ENCODE measurements around the gene DNAH3.
"Not testable (repeated sequence)": the region's sequence is repeated elsewhere in the genome, so short reads cannot be mapped to it uniquely, and the experiment has no call there.

DNAH3 gene

DNA sequence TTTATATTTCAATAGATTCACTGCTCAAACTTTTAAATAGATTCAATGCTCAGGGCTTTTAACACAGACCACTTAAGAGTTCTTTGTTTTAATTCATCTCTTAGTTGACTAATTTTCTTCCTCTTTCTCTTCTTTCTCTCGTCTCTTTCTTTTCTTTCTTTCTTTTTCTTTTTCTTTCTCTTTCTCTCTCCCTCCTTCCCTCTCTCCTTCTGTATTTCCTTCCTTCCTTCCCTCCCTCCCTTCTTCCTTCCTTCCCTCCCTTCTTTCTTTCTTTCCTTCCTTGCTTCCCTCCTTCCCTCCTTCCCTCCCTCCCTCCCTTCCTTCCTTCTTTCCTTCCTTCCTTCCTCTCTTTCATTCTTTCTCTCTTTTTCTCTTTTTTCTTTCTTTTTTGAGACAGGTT, 145.6 kb downstream of the DNAH3 start:
- no peak for DNase-seq (ENCODE audit: low read depth)

DNA sequence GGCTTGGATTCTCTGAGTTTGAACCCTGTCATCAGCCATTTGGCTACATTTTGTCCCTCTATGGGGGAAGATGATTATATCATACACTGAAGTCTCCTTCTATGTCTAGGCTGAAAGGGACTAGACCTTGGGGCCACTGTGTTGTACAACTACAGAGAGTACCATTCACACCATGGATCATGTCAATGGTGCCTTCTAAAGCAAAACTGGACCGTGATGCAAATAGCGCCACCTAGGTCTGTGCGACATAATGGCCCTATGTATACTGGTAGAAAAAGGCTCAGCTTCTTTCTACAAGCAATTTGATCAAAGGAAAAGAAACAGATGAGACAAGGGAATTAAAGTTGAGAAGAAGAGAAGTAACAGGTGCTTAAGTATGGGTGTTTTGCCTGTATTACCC, 149.4 kb downstream of the DNAH3 start:
- DNase-seq (ENCODE audit: low read depth): no peak

DNA sequence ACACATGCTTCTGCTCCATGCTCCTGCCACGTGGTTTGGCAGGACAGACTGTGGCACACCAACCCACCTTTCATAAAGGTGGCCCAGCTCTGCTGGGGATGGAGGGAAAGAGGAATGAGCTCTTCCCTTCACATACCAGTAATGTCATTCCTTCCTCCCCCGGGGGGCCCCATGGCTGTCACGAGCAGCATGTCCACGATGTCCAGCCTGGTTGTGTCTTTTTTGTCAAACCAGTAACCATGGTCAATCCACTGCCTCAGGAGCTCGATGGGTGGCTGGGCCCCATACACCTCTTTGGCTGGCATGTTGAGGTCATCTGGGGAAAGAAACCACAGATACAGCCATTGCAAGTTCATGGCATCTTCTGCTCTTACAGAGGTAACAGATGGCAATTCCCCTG, 153.5 kb downstream of the DNAH3 start:
- no peak for DNase-seq (ENCODE audit: low read depth)

DNA sequence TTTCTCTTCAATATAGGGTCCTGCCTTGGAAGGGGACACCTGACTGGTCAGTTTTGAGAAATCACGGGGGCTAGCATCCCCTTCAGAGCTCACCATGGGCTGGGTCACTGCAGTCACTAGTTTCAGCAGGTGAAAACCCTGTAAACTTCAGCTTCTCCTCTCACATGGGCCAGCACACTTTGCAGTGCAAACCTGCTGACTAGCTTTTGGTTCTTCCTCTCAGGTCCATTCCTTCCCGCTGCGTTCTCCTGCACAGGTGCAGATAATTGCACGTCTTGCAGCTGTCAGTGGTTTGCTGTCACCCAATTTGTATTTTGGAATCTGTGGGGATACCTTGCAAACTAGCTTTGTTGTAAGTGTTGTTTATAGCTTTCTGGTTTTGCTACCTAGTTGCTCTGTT, 154.9 kb downstream of the DNAH3 start:
- DNase-seq (ENCODE audit: low read depth): no peak

DNA sequence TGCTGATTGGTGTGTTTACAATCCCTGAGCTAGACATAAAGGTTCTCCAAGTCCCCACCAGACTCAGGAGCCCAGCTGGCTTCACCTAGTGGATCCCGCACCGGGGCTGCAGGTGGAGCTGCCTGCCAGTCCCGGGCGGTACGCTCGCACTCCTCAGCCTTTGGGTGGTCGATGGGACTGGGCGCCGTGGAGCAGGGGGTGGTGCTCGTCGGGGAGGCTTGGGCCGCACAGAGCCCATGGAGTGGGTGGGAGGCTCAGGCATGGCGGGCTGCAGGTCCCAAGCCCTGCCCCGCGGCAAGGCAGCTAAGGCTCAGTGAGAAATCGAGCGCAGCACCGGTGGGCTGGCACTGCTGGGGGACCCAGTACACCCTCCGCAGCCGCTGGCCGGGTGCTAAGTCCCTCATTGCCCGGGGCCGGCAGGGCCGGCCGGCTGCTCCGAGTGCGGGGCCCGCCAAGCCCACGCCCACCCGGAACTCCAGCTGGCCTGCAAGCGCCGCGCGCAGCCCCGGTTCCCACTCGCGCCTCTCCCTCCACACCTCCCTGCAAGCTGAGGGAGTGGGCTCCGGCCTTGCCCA, 161.1 kb downstream of the DNAH3 start:
- DNase-seq (ENCODE audit: low read depth): not testable (repeated sequence)

DNA sequence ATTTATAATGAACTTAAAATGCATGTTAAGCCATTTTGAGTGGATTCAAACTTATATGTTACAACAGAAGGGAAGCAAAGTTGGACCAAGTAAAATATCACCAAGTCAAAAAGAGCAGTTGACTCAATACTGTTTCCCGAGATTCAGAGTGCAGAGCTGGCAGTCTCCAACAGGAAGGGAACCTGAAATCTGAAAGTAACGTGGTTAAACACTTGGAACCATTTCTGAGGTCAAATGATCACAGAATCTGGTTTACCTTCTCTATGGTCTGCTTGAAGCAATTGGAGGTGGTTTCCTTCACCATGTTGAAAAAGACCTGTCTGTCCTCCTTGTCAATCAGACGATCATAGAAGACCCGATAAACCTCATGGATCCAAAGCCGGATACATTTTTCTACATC, 163.6 kb downstream of the DNAH3 start:
- no peak for DNase-seq (ENCODE audit: low read depth)

DNA sequence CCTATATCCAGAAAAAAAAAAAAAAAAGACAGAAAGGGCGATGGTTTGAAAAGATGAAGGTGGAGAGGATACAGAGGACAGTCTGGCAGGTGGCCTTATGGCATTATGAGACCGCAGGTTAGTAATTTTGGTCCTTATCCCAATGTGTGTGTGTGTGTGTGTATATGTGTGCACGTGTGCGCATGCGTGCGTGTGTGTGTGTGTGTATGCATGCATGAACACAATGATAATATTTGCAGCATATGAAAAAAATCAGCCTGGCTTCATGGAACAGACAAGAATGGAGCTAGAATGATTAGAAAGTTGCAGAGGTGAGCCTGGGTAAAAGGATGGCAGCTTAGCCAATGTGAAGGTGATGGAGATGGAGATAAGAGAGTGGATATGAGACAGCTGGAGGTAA, 166.6 kb downstream of the DNAH3 start:
- DNase-seq (ENCODE audit: low read depth): no peak

DNA sequence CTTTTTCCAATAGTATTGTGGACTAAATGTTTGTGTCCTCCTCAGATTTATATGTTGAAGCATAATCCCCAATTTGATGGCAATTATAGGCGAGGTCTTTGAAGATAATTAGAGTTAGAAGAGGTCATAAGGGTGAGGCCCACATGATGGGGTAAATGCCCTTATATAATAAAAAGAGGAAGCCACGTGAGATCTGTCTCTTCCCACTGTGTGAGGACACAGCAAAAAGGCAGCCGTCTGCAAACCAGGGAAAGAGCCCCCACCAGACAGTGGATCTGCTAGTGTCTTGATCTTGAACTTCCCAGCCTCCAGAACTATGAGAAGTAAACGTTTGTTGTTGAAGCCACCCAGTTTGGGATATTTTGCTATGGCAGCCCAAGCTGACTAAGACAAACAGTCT, 174.1 kb downstream of the DNAH3 start:
- DNase-seq (ENCODE audit: low read depth): no peak

DNA sequence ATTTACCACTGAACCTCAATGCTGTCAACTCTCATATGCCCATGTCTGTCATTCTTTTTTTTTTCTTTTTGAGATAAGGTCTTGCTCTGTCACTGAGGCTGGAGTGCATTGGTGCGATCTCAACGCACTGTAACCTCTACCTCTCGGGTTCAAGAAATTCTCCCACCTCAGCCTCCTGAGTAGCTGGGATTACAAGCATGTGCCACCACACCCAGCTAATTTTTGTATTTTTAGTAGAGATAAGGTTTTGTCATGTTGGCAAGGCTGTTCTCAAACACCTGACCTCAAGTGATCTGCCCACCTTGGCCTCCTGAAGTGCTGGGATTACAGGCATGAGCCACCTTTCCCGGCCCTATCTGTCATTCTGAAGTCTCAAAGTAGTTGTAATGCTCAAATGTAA, 177.4 kb downstream of the DNAH3 start:
- DNase-seq (ENCODE audit: low read depth): not testable (repeated sequence)

DNA sequence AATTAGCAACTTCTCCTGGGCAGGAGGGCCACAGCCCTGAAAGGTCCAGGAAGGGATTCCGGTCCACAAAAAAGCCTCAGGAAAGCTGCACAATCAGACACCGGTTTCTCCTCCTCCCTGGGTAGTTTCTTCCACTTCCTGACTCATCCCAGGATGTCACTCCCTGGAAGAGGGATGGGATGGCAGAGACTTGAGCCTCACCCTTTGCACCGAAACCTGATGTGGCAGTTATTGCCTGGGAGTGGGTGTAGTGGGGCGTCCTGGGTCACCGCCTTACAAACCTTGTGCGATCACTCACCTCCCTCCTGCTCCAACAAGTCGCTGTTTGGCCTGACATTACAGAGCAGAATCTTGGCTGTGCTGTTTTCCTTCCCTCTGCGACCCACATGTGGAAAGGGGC, 179.2 kb downstream of the DNAH3 start:
- no peak for DNase-seq (ENCODE audit: low read depth)

DNA sequence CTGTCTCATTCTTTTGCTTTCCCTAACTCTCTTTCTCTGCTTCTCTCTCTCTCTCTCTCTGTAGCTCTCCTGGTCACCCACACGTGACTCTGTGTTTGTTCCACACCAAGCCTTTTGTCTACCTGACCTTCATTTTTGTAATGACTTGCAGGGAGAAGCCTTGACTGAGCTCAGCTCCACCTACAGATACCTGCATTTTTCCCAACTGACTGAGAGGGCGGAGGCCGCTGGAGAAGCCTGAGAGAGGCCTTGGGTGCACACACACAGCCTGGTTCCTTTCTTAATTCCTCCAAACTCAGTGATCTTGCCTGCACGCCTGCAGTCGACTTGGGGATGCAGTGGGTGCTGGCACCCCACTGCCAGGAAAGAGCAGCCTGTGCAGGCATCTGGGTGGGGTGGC, 181.3 kb downstream of the DNAH3 start:
- DNase-seq (ENCODE audit: low read depth): no peak

DNA sequence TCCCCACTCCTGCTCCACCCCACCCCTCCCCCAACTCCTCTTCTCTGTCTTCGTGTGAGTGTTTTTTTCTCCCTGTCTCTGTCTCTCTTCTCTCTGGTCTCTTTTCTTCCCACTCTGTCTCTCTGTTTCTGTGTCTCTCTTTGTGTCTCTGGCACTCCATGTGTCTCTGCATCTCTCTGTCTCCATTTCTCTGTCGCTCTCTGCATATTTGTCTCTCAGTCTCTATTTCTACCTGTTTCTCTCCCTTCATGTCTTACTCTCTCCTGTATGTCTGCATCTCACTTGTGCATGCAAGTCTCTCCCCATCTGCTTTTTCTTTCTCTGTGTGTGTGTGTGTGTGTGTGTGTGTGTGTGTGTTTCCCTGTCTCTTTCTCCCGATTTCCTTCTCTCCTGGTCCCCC, 181.9 kb downstream of the DNAH3 start:
- DNase-seq (ENCODE audit: low read depth): no peak

DNA sequence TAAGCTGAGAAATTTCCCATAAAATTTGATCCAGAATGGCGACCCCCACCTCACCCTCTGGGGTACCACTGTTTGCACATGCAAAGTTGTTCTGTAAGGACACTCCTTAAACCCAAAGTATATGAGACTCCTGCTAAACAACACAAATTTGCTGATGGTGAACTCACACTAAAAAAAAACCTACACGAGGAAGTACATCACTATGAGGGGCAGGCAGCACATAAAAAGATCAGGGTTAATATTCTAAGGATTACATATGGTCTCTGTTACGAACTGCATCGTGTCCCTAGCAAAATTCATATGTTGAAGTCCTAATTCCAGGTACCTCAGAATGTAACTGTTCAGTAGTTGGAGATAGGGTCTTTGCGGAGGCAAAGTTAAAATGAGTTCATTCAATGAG, 189.7 kb downstream of the DNAH3 start:
- no peak for DNase-seq (ENCODE audit: low read depth)

DNA sequence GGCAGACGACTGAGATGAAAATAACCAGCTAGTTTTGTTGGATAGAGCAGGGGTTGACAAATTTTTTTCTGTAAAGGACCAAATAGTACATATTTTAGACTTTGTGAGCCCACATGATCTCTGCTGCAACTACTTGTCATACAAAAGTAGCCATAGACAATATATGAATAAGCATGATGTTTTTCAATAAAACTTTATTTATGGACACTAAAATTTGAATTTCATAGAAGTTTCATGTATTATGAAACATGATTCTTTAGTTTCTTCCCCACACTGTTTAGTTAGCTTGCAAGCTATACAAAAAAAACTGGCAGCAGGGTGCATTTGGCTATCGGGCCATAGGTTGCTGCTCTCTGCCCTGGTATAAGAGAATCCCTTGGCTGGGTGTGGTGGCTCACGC, 193.5 kb downstream of the DNAH3 start:
- no peak for DNase-seq (ENCODE audit: low read depth)

DNA sequence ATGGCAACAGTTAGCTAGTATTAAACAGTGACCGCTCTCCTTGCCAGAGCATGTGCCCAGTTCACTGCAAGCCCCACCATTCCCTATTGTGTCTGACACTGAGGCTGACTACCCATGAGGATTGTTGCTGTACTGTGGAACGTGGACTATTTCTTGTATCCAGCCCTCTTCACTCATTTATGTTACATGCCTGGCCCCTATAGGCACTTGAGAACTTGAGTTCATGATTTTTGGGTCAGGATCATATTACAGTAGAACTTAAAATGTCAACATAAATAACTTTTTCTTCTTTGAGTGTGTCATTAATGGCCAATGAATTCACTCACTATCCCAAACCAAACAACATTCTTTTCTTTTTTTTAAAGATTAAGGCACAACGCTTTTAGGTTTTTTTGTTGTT, 194.3 kb downstream of the DNAH3 start:
- no peak for DNase-seq (ENCODE audit: low read depth)

DNA sequence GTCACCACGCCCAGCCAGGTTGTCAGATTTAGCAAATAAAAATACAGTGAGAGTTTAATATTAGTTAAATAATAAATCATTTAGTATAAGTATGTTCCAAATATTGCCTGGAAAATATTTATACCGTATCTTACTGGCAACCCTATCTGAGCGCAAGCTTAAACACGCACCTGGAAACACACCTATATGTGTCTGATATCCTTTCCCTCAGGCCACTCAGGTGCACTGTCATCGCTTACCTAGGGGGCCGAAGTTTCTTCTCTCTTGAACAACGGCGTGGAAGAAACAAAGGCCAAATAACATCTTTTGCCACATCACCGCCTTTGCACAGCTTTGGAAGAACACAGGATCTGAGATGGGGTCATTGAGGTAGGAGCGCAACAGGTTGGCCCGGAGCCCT, 196.1 kb downstream of the DNAH3 start:
- DNase-seq (ENCODE audit: low read depth): no peak

DNA sequence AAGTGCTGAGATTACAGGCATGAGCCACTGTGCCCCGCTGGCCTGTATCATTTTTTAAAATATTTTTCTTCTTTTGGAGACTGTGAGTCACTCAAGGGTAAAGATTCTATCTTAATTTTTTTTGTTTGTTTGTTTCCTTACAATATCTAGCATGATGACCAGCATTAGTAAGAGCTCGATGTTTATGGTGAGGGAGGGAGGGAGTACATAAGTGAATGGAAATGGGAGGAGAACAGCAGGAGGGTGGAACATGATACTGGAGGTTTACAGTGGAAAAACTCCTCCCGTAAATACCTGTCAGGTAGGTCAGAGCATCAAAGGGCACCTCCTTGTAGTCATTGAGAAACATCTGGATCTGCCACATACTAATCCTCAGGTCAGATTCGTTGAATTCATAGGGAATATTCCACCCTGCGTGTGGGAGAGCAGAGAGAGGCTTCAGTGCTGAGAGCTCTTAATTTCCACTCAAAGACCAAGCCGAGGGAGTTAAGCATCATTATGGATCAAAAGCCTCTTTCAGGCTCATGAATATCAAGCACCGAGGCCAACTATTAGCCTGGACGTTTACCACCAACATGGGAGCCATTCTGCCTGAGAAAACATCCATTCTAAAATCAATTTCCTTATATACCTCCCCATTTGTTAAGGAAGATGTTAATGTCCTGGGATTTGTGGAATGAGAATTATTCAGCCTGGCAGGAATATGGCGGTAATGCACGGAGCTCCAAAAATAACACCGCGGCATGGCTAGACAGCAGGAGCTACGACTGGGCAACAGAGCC, 198.3 kb downstream of the DNAH3 start:
- no peak for DNase-seq (ENCODE audit: low read depth)

DNA sequence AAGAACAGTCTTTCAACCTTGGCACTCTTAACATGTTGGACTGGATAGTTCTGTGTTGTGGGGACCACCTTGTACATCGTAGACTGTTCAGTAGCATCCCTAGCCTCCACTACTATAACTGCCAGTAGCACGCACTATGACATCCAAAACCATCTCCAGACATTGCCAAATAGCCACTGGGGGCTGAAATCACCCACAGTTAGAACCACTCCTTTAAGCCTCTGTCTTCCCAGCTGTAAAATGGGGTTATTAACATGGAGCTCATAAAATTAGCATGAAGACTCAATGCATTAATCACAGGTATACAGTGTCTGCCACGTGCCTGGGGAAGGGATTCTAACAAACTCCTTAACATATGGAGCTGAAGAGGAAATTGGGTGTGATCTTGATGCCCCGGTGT, 200.4 kb downstream of the DNAH3 start:
- DNase-seq (ENCODE audit: low read depth): no peak

DNA sequence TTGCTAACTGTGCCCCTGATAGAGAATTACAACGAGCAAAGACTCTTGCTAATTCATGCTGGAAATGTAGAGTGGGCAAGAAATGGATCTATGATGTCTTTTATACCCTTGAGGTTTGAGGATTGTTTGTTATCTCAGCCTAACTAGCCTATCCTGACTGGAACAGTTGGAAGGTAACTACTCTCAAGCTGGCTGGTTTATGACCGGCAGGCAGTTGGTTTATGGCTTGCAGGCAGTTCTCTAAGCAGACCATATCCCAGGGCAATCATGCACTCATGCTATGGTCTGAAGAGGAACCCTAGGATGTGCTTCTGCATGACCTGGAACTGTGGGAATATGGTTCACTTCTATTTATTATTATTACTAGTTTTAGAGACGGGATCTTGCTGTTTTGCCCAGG, 201.0 kb downstream of the DNAH3 start:
- no peak for DNase-seq (ENCODE audit: low read depth)

DNA sequence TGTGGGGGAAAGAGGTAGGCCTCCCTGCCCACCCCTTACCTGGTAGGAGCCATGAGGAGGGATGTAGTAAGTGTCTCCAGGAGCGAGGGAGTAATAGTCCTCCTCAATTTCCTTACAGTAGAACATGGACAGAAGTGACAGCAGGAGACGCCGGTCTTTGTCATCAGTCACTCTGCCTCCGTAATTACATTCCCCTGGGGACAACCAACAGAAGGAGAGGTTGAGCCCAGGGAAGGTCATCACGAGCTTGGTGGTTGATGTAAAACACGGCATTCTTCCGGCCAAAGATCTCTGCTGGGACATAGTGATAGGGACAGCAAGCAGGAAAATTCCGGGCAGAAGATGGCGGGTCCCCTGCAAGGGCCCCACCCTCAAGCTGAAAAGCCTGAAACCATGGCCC, 202.2 kb downstream of the DNAH3 start:
- DNase-seq (ENCODE audit: low read depth): no peak

DNA sequence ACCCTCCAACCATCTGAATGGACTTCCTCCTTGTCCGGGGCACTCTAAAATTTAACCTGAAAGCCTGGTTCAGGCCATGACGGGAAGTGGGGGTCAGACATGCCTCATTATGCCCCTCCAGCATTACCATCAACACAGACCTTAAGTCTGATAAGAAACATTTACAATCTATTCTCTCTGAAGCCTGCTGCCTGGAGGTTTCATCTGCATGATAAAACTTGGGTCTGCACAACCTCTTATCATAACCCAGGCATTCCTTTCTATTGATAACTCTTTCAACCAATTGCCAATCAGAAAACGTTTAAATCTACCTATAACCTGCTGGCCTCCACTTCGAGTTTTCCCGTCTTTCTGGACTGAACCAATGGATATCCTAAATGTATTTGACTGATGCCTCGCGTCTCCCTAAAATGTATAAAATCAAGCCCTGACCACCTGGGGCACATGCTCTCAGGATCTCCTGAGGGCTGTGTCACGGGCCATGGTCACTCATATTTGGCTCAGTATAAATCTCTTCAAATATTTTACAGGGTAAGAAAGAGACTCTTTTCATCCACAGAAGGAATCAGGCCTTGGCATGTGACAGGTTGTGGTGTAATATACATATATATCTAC, 204.5 kb downstream of the DNAH3 start:
- DNase-seq (ENCODE audit: low read depth): no peak

DNA sequence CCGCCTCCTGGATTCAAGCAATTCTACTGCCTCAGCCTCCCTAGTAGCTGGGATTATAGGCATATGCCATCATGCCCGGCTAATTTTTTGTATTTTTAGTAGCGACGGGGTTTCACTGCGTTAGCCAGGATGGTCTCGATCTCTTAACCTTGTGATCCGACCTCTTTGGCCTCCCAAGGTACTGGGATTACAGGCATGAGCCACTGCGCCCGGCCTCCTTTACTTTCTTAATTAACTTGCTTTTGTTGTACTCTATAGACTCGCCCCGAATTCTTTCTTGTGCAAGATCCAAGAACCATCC, 205.1 kb downstream of the DNAH3 start:
- DNase-seq (ENCODE audit: low read depth): not testable (repeated sequence)

DNA sequence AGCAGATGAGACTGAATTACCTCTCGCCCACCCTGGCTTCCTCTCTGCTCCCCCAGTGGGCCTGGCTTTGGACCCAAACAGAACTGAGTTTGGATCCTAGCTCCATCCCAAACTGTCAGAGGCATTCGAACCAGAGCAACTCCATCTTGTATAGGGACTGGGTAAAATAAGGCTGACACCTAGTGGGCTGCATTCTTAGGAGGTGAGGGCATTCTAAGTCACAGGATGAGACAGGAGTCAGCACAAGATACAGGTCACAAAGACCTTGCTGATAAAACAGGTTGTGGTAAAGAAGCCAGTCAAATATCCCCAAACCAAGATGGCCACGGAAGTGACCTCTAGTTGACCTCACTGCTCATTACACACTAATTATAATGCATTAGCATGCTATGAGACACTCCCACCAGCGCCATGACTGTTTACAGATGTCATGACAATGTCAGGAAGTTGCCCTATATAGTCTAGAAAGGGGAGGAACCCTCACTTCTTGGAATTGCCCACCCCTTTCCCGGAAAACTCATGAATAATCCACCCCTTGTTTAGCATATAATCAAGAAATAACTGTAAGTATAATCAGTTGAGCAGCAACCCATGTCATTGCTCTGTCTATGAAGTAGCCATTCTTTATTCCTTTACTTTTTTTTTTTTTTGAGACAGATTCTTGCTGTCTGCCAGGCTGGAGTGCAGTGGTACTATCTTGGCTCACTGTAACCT, 205.6 kb downstream of the DNAH3 start:
- DNase-seq (ENCODE audit: low read depth): no peak
